Kasumi-1 (cell line): Measurements from ENCODE around the gene MAP1LC3B2.

ENCODE experiments used
- DNase-seq, 2 experiments: peaks; one replicate each; lab custom pipeline; 2025; lab: John Stamatoyannopoulos, UW

Gene MAP1LC3B2

DNA sequence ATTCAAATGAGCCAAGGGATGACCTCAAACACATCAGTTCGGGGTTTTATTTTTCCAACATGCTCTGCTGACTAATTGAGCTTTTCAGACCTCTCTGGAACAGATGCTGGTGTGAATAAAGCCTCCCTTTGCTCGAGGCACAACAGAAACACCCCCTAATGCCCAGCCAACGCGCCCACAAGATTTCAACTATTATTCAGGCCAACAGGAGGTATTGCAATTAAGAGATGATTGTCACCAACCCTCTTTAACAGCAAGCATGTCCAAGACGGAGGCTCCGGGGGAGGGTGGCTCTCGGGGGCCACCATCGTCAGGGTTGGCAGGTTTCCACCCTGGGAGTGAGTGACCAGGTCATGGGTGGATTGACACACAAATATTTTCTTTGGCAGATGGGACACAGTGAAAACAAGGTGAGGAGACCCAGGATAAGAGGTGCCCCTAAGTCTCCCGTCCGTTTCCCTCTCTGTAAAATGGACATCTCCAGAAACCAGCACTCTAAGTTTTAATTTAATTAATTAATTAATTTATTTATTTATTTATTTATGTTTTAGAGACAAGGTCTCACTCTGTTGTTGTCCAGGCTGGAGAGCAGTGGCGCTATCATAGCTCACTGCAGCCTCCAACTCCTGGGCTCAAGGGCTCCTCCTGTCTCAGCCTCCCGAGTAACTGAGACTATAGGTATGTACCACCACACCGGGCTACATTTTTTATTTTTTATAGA is 56.1 kb downstream of the MAP1LC3B2 start:
- DNase-seq: no peak

DNA sequence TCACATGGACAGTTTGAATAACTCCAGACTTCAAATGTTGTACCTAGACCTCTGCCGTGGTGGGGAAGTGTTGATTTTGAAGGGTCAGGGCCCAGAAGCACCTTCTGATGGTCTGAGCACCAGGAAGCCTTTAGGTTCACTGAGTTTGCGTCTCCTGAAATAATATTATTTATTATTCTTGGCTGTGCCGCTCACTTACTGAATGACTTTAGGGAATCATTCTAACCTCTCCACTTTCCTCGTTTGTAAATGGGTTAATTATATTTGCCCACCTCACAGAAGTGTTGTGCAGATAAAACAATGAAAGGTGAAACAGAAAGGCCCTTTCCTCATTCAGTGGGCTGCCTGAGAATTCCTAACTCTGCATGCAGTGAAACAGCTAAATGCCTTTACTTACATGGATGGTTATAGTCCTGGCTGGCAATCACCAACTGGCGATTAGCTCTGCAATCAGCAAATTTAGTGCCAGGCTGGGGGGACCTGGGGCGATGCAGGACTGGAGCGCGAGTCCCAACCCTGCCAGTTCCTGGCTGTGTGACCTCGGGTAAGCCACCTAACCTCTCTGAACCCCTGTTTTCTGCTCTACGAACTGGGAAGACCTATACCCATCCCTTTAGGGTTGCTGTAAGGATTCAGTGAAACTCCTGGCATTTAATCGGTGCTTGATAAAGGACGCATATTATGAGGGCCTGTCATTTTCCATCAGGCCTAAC is 57.5 kb downstream of the MAP1LC3B2 start:
- no peak for DNase-seq

DNA sequence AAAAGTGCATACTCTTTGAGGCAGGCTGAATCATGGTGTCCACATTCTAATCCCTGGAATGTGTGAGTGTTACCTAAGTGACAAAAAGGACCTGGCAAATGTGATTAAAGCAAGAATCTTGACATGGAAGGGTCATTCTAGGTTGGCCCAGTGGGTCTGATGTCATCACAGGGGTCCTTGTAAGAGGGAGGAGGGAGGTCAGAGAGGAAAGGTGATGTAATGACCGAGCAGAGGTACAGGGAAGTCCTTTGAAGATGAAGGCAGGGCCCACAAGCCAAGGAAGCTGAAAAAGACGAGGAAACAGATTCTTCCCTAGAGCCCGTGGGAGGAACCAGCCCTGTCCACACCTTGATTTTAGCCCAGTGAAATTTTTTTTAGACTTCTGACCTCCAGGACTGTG is 60.1 kb downstream of the MAP1LC3B2 start:
- DNase-seq: no peak

DNA sequence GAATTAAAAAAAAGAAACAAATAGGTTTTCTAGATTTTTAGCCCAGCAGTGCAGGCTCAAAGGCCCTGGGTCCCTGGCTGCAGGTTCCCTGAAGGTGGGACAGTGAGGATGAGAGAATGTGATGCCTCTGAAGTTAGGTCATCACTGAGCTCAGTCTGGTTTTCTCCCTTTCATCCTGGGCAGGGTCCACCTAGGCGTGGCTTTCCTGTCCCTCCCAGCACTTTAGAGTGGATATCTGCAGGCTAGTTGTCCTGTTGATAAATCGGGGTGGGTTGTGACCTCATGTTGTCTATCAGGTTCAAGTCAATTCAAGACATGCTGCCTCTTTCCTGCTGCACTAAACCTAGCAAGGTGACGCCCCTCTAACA is 60.9 kb downstream of the MAP1LC3B2 start:
- DNase-seq: no peak

DNA sequence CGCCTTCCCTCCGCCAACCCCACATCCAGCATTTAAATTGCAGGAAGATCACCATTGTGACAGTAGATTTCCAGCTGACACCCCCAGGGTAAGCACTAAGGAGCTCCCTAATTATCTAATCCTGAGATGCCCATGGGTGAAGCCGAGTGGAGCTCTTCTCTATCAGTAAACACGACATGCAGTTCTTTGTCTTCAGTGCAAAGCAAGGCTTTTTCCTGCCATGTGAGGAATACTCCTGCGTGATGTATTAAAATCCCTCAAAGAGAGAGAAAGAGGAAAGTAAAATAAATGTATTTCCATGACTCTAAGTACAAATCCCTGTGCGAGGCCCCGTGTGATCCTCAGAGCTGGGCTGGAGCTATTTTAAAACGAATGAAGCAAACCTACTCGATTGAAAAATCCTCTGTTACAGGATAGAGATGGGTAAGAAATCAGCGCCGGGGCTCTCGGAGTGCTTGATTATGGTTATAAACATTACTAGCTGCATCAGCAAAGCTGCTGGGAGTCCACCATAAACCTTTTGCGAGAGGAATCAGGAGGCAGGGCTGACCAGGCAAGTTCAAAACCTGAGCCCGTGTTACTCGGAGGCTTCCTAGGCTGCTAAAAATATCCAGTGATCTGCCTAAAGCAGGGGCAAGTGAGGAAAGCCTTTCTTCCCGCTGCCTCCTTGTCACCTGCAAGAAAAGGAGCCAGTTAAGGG is 61.5 kb downstream of the MAP1LC3B2 start:
- DNase-seq: no peak

DNA sequence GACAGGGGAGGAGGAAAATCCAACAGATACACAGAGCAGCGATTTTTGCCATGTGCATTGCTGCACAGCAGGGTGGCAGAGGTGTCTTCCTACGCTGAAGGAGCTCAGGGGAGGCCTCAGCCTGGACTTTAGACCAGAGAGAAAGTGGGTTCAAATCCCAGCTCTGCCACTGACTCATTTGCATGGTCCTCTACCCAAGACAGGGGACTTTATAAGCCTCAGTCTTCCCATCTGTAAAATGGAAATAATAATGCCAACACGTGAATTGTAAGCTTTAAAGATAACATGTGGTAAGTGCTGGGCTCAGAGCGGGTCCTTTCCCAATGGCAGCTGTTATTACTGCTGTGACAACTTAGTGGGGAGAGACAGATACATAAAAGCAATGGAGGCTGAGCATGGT is 62.0 kb downstream of the MAP1LC3B2 start:
- no peak for DNase-seq

DNA sequence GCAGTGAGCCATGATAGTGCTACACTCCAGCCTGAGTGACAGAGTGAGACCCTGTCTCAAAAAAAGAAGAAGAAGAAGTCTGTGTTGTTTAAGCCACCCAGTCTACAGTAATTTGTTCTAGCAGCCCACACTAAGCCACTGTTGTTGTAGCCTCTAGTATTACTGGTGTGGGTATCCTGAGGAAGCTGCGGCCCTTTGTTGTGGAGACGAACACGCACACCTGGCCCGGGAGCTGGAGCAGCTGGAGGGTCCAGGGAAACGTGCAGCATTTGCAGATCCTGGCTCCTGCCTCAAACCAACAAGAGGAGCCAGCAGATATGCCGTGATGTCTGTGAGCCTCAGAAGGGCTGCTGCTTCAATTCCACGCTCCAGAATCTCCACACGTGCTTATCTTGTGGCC is 65.3 kb downstream of the MAP1LC3B2 start:
- no peak for DNase-seq

DNA sequence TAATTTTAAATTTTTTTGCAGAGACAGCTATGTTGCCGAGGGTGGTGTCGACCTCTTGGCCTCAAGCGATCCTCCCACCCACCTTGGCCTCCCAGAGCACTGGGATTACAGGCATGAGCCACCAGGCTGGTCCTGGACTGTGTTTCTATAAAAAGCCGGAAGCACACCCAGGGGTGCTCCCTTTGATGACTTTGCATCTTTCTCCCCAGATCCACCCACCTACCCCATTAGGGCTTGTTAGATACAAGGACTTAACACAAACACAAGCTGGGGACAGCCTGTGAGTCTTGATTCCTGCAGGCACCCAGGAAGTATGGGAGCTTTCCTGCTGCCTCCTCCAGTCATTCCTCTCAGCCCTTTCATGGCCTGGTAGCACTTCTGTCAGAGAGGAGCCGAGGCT is 67.0 kb downstream of the MAP1LC3B2 start:
- DNase-seq: no peak
